ENCODE measurements around the gene UIMC1. TPM values are rescaled to one million over a fixed set of nuclear protein-coding genes. Genes with fewer than 3 reads are reported as not detected.

The UIMC1 gene
- total and polyA plus RNA-seq, 2 of the 13 experiments (the other 11 are each of a cell fraction or from before 2014, with no cell fraction given), result 18.9 to 32.7 TPM

GRCh38 chr5:177022386-177023302, 16.1 kb upstream of the UIMC1 start, which contains the start of gene ZNF346 (continued):
- TF ChIP-seq PAXIP1 (CRISPR knock-in tag; conservative IDR thresholded peaks at IDR 0.05), result no peak; the same call in 1 of the 2 replicates
- peak; percentile 58; the same call in 1 of the 2 replicates for TF ChIP-seq ZSCAN9 (CRISPR knock-in tag; IDR thresholded peaks at IDR 0.05; ENCODE audit: borderline replicate concordance)
- no peak; the same call in 1 of the 2 replicates for TF ChIP-seq ZNF33B (CRISPR knock-in tag; IDR thresholded peaks at IDR 0.05)
- TF ChIP-seq HMG20A (CRISPR knock-in tag; IDR thresholded peaks at IDR 0.05; ENCODE audit: borderline replicate concordance), result no peak
- TF ChIP-seq SYNCRIP (IDR thresholded peaks at IDR 0.05; ENCODE audit: insufficient read depth, low read depth, low read length), result no peak
- peak; percentile 79; the same call in 1 of the 2 replicates for TF ChIP-seq ZNF543 (CRISPR knock-in tag; IDR thresholded peaks at IDR 0.05)
- peak; percentile 60 for TF ChIP-seq RAD21 (CRISPR knock-in tag; IDR thresholded peaks at IDR 0.05)
- TF ChIP-seq IKZF4 (CRISPR knock-in tag; IDR thresholded peaks at IDR 0.05; ENCODE audit: borderline replicate concordance, low read depth, not compliant biosample characterization), result peak; percentile 19
- no peak for TF ChIP-seq ZFP41 (CRISPR knock-in tag; IDR thresholded peaks at IDR 0.05; ENCODE audit: borderline replicate concordance)
- TF ChIP-seq POLR2AphosphoS2 (IDR thresholded peaks at IDR 0.05; ENCODE audit: low read depth, low read length), result no peak
- TF ChIP-seq ZNF614 (CRISPR knock-in tag; IDR thresholded peaks at IDR 0.05; ENCODE audit: borderline replicate concordance), result no peak
- no peak; the same call in 1 of the 2 replicates for TF ChIP-seq ZNF605 (CRISPR knock-in tag; IDR thresholded peaks at IDR 0.05)
- no peak for TF ChIP-seq DNMT1 (CRISPR knock-in tag; IDR thresholded peaks at IDR 0.05)
- TF ChIP-seq GATA4 (IDR thresholded peaks at IDR 0.05; ENCODE audit: borderline replicate concordance, low read depth), result no peak
- 0 out of 2 replicates have a peak, but pooled peaks have one; percentile 26 for TF ChIP-seq SKIL (CRISPR knock-in tag; IDR thresholded peaks at IDR 0.05; ENCODE audit: borderline replicate concordance)
- TF ChIP-seq ZNF781 (CRISPR knock-in tag; IDR thresholded peaks at IDR 0.05; ENCODE audit: borderline replicate concordance, not compliant biosample characterization), result no peak
- no peak for TF ChIP-seq LCORL (IDR thresholded peaks at IDR 0.05)
- TF ChIP-seq LCORL (CRISPR knock-in tag; IDR thresholded peaks at IDR 0.05), result 0 out of 2 replicates have a peak, but pooled peaks have one; percentile 7
- no peak for TF ChIP-seq ZNF891 (CRISPR knock-in tag; IDR thresholded peaks at IDR 0.05)
- TF ChIP-seq ZNF264 (CRISPR knock-in tag; IDR thresholded peaks at IDR 0.05), result no peak
- TF ChIP-seq PHB2 (IDR thresholded peaks at IDR 0.05; ENCODE audit: partially characterized antibody), result no peak
- TF ChIP-seq ZNF101 (CRISPR knock-in tag; IDR thresholded peaks at IDR 0.05; ENCODE audit: borderline replicate concordance, low read depth), result no peak
- TF ChIP-seq ZNF615 (CRISPR knock-in tag; IDR thresholded peaks at IDR 0.05; ENCODE audit: borderline replicate concordance), result no peak
